ENCODE measurements around the gene TIMM13.
A peak's percentile ranks its signal among the peaks of the same experiment; 100 is the strongest.
"Not testable (repeated sequence)": the region's sequence is repeated elsewhere in the genome, so short reads cannot be mapped to it uniquely, and the experiment has no call there.

Gene TIMM13

DNA sequence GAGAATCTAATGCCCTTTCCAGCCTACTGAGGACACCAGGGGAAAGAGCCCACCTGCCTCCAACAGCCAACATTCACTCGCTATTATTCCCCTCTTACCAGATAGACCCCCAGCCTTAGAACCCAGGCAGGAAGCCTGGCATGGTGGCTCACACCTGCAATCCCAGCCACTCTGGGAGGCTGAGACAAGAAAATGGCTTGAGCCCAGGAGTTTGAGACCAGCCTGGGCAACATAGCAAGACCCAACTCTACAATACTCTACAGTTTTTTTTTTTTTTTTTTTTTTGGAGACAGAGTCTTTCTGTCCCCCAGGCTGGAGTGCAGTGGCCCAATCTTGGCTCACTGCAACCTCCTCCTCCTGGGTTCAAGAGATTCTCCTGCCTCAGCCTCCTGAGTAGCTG, 32.9 kb upstream of the TIMM13 start:
- no peak overlapping the region for H3K4me3 ChIP-seq (ENCODE audit: low read depth, low read length)
- H3K36me3 ChIP-seq = peaks cover 6% of the 10 kb centered on the region; the same call in 1 of the 2 replicates
- H3K9me3 ChIP-seq = no peaks in the 10 kb centered on the region
- H3K27me3 ChIP-seq = no peaks in the 10 kb centered on the region
- no peaks in the 10 kb centered on the region; the same call in 1 of the 2 replicates for H3K4me1 ChIP-seq
- DNase-seq = no peak
- no peak for TF ChIP-seq CTCF (IDR thresholded peaks at IDR 0.05; ENCODE audit: low read depth, low read length)

GRCh38 chr19:2458776-2459175, 31.4 kb upstream of the TIMM13 start:
- not testable (repeated sequence) for H3K9me3 ChIP-seq; DNase-seq; H3K4me1 ChIP-seq; H3K27me3 ChIP-seq; H3K36me3 ChIP-seq; H3K4me3 ChIP-seq (ENCODE audit: low read depth, low read length)

DNA sequence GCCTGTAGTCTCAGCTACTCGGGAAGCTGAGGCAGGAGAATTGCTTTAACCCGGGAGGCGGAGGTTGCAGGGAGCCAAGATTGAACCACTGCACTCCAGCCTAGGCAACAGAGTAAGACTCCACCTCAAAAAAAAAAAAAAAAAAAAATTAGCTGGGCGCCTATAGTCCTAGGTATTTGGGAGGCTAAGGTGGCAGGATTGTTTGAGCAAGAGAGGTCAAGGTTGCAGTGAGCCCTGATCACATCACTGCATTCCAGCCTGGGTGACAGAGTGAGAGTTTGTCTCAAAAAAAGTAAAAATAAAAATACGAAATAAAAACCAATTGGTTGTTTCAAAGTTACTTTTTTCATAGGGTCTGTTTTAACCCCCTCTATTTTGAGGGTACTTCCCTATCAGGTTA, 30.7 kb upstream of the TIMM13 start:
- H3K36me3 ChIP-seq = peaks cover 9% of the 10 kb centered on the region
- TF ChIP-seq CTCF (IDR thresholded peaks at IDR 0.05; ENCODE audit: low read depth, low read length) = no peak
- H3K4me3 ChIP-seq (ENCODE audit: low read depth, low read length) = no peak overlapping the region
- no peaks in the 10 kb centered on the region for H3K9me3 ChIP-seq
- DNase-seq = no peak
- H3K27me3 ChIP-seq = no peaks in the 10 kb centered on the region
- H3K4me1 ChIP-seq = no peaks in the 10 kb centered on the region; the same call in 1 of the 2 replicates

- peak overlapping the region; percentile 49 for H3K4me3 ChIP-seq (ENCODE audit: low read depth, low read length)
- no peaks in the 10 kb centered on the region for H3K9me3 ChIP-seq
- no peaks in the 10 kb centered on the region; the same call in 1 of the 2 replicates for H3K4me1 ChIP-seq
- no peak for TF ChIP-seq CTCF (IDR thresholded peaks at IDR 0.05; ENCODE audit: low read depth, low read length)
- no peaks in the 10 kb centered on the region for H3K27me3 ChIP-seq
- no peak for DNase-seq
- peaks cover 10% of the 10 kb centered on the region for H3K36me3 ChIP-seq
These were observed 30.1 kb upstream of the TIMM13 start for GRCh38 chr19:2457394-2458037.

DNA sequence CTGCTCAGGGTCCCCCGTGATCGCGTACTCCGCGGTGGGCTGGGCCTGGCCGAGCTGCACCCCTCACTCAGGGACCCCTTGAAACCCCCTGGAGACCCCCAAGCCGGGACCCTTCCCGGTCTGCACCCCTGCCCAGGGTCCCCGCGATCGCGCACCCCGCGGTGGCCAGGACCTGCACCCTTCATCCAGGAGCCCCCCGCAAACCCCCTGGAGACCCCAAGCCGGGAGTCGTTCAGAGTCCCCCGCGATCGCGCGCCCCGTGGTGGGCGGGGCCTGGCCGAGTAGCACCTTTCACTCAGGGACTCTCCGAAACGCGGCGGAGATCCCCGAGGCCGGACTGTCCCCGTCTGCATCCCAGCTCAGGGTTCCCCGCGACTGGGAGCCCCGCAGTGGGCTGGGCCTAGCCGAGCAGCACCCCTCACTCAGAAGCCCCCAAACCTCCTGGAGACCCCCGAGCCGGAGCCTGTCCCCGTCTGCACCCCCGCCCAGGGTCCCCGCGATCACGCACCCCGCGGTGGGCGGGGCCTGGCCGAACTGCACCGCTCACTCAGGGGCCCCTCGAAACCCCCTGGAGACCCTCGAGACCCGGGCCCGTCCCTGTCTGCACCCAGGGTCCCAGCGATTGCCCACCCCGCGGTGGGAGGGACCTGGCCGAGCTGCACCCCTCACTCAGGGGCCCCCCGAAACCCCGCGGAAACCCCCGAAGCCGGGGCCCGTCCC, 28.6 kb upstream of the TIMM13 start:
- Histone ChIP-seq H3K27me3 (no peaks in the 10 kb centered on the region), H3K9me3 (no peaks in the 10 kb centered on the region), H3K36me3 (peaks cover 15% of the 10 kb centered on the region), H3K4me1 (no peaks in the 10 kb centered on the region; the same call in 1 of the 2 replicates), H3K4me3 (ENCODE audit: low read depth, low read length) (peak overlapping the region; percentile 91)
- TF ChIP-seq CTCF (IDR thresholded peaks at IDR 0.05; ENCODE audit: low read depth, low read length) = no peak
- DNase-seq = peak; percentile 44

- Histone ChIP-seq H3K4me1 (no peaks in the 10 kb centered on the region; the same call in 1 of the 2 replicates), H3K36me3 (peaks cover 17% of the 10 kb centered on the region), H3K9me3 (no peaks in the 10 kb centered on the region), H3K27me3 (no peaks in the 10 kb centered on the region), H3K4me3 (ENCODE audit: low read depth, low read length) (peak overlapping the region; percentile 91)
- DNase-seq = no peak
- TF ChIP-seq CTCF (IDR thresholded peaks at IDR 0.05; ENCODE audit: low read depth, low read length) = no peak
These were observed 27.8 kb upstream of the TIMM13 start for GRCh38 chr19:2454962-2455850.

Data from BE2C (cell line).